Liver (tissue), 9 donors: Measurements from ENCODE around the gene OTOF. TPM values are rescaled to one million over a fixed set of nuclear protein-coding genes. Genes with fewer than 3 reads are reported as not detected.

Experiments
- DNase-seq: peaks from one replicate; pipeline ENCODE4 v3.0.0-alpha.2; 2017; ENCODE audit warnings: low spot score
- H3K27ac ChIP-seq, 2 donors: one replicate each; pipeline ENCODE4 v1.7.0; 2013; ENCODE audit warnings: inconsistent platforms in 2 of 2, low read length in 2 of 2, control low read depth in 1 of 2, low read depth in 1 of 2, mild to moderate bottlenecking in 1 of 2
- H3K27me3 ChIP-seq, 4 donors: one replicate each; pipeline versions ENCODE4 v1.6.1 to v1.7.0; 2013; ENCODE audit warnings: low read length in 3 of 4, inconsistent platforms in 1 of 4, mild to moderate bottlenecking in 1 of 4, moderate library complexity in 1 of 4; ENCODE audit not compliant: control insufficient read depth in 4 of 4, insufficient read depth in 4 of 4
- H3K36me3 ChIP-seq, 4 donors: one replicate each; pipeline versions ENCODE4 v1.6.1 to v1.7.0; 2013; ENCODE audit warnings: low read length in 3 of 4, mild to moderate bottlenecking in 3 of 4, low read depth in 1 of 4, moderate library complexity in 1 of 4; ENCODE audit not compliant: control insufficient read depth in 4 of 4, insufficient read depth in 3 of 4
- H3K4me1 ChIP-seq, 4 donors: one replicate each; pipeline versions ENCODE4 v1.6.1 to v1.7.0; 2013; ENCODE audit warnings: low read length in 3 of 4, mild to moderate bottlenecking in 3 of 4, moderate library complexity in 1 of 4; ENCODE audit not compliant: control insufficient read depth in 4 of 4, insufficient read depth in 4 of 4
- H3K4me3 ChIP-seq, 3 donors: one replicate each; pipeline versions ENCODE4 v1.6.1 to v1.7.0; 2013; ENCODE audit warnings: low read length in 3 of 3, control low read depth in 1 of 3, low read depth in 1 of 3, mild to moderate bottlenecking in 1 of 3
- H3K9ac ChIP-seq, 2 donors: one replicate each; pipeline ENCODE4 v1.7.0; 2013; ENCODE audit warnings: low read length in 2 of 2, mild to moderate bottlenecking in 2 of 2, moderate library complexity in 2 of 2, control low read depth in 1 of 2, low read depth in 1 of 2
- H3K9me3 ChIP-seq, 4 donors: one replicate each; pipeline versions ENCODE4 v1.6.1 to v1.7.0; 2013; ENCODE audit warnings: low read length in 3 of 4; ENCODE audit not compliant: control insufficient read depth in 4 of 4
- EGR1 ChIP-seq, 2 donors: IDR thresholded peaks; 2 replicates each; pipeline ENCODE4 v1.6.1; 2016 to 2018; ENCODE audit warnings: antibody characterized with exemption in 2 of 2, low read depth in 2 of 2
- FOXA1 ChIP-seq: IDR thresholded peaks from 2 replicates; pipeline ENCODE4 v1.6.1; 2016; ENCODE audit warnings: antibody characterized with exemption
- FOXA2 ChIP-seq: IDR thresholded peaks from 2 replicates; pipeline ENCODE4 v1.6.1; 2016; ENCODE audit warnings: antibody characterized with exemption
- GABPA ChIP-seq, 2 donors: IDR thresholded peaks in 1 of 2; conservative IDR thresholded peaks in 1 of 2; 2 replicates each; pipeline ENCODE4 v1.6.1; 2016; ENCODE audit warnings: antibody characterized with exemption in 2 of 2, mild to moderate bottlenecking in 1 of 2, moderate library complexity in 1 of 2
- HNF4A ChIP-seq, 2 donors: conservative IDR thresholded peaks; 2 replicates each; pipeline ENCODE4 v1.6.1; 2016; ENCODE audit warnings: antibody characterized with exemption in 2 of 2, mild to moderate bottlenecking in 2 of 2
- HNF4G ChIP-seq: IDR thresholded peaks from 2 replicates; pipeline ENCODE4 v1.6.1; 2016; ENCODE audit warnings: antibody characterized with exemption
- JUND ChIP-seq, 2 donors: IDR thresholded peaks; 2 replicates each; pipeline ENCODE4 v1.6.1; 2016; ENCODE audit warnings: antibody characterized with exemption in 2 of 2
- NR2F2 ChIP-seq: IDR thresholded peaks from 2 replicates; pipeline ENCODE4 v1.6.1; 2016; ENCODE audit warnings: antibody characterized with exemption
- RAD21 ChIP-seq, 2 donors: IDR thresholded peaks; 2 replicates each; pipeline ENCODE4 v1.6.1; 2016; ENCODE audit warnings: antibody characterized with exemption in 2 of 2, mild to moderate bottlenecking in 2 of 2
- RXRA ChIP-seq, 2 donors: IDR thresholded peaks; 2 replicates each; pipeline ENCODE4 v1.6.1; 2017 to 2018; ENCODE audit warnings: antibody characterized with exemption in 2 of 2, mild to moderate bottlenecking in 1 of 2
- SP1 ChIP-seq: IDR thresholded peaks from 2 replicates; pipeline ENCODE4 v1.6.1; 2018; ENCODE audit warnings: antibody characterized with exemption, mild to moderate bottlenecking
- TAF1 ChIP-seq: conservative IDR thresholded peaks from 2 replicates; pipeline ENCODE4 v1.6.1; 2016; ENCODE audit warnings: antibody characterized with exemption, mild to moderate bottlenecking
- YY1 ChIP-seq: IDR thresholded peaks from 2 replicates; pipeline ENCODE4 v1.6.1; 2016; ENCODE audit warnings: antibody characterized with exemption, mild to moderate bottlenecking
- WGBS: extraction: QIAGEN DNeasy Blood & Tissue Kit; methylation state at CpG from one replicate; pipeline ENCODE4 v1.1.7; 2013; 5-methylcytosine and 5-hydroxymethylcytosine counted together
- polyA plus RNA-seq, 2 donors: library from polyadenylated mRNA; stranded (reverse) in 1 of 2; unstranded in 1 of 2; fragments of 200-250 nt in 1 of 2; fragments of >200 nt in 1 of 2; fragmentation: Nextera tagmentation in 1 of 2; extraction: Ambion mirVana in 1 of 2; gene quantifications; one replicate each; pipeline versions ENCODE4 v1.2.1 to v1.2.3, GENCODE V29; 2013 to 2015
- total RNA-seq, 2 donors: library from RNA; depleted of rRNA; stranded (reverse); fragments of >200 nt; gene quantifications; one replicate each; pipeline ENCODE4 v1.2.3, GENCODE V29; 2014
- TF ChIP-seq, protein P1 (sequence below): IDR thresholded peaks from 2 replicates; pipeline ENCODE4 v1.6.1; 2016; ENCODE audit warnings: antibody characterized with exemption
- TF ChIP-seq, protein P2 (sequence below): IDR thresholded peaks from 2 replicates; pipeline ENCODE4 v1.6.1; 2016; ENCODE audit warnings: antibody characterized with exemption, mild to moderate bottlenecking
- TF ChIP-seq, protein P3 (sequence below): IDR thresholded peaks from 2 replicates; pipeline ENCODE4 v1.6.1; 2016; ENCODE audit warnings: antibody characterized with exemption
- TF ChIP-seq, protein P4 (sequence below): fragments of 150-350 bp; IDR thresholded peaks from 2 replicates; pipeline ENCODE4 v1.5.1; 2017; ENCODE audit warnings: improper control_type of control experiment, low read depth, low read length; ENCODE audit not compliant: missing input control
- TF ChIP-seq, protein P5 (sequence below): IDR thresholded peaks from 2 replicates; pipeline ENCODE4 v1.6.1; 2016; ENCODE audit warnings: antibody characterized with exemption
- donor health status: healthy.
- donor health status: healthy.
- donor health status: healthy.
- donor health status: healthy.
- donor health status: healthy.

Gene OTOF
- total and polyA plus RNA-seq, 4 donors, result 0.06 to 0.28 (median 0.07) TPM; not detected in 1

DNA sequence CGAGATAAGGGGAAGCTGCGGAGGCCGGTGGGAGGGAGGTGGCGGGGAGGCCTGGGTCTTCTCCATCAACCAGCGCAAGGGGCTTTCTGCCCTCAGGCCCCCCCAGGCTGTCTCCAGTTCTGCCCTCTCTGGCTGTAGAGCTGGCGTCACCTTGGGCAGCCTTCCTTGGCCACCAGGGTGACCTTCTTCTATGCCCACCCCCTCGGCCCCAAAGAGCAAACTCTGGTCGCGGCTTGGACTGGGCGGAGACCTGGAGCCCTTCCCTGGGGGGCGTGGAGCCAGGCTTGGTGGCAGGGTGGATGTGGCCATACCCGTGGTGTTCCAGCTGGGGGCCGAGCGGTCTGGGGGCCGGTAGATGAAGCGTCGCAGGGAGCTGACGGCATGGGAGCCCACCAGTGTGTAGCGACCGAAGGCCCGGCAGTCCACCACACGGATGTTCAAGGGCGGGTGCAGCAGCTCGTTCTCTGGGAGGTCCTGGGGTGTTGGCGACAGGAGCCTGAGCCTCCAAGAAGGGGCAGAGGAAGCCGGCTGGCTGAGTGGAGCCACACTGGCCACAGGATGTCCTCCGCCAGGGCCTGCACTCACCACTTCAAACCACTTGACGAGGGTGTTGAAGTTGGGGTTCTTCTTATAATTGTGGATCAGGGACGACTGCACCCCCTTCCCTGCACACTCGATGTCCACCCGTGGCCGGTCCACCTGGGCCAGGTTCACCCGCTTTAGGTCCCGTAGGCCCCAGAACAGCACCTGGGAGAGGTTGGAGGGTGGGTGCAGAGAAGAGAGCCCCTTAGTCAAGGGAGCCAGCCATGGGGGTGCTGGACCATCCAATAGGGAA, 4.9 kb downstream of the OTOF start:
- DNase-seq, result no peak
- 91% methylated on average over 34 of the region's 34 CpGs for WGBS
- H3K27ac ChIP-seq, result no peak overlapping the region

DNA sequence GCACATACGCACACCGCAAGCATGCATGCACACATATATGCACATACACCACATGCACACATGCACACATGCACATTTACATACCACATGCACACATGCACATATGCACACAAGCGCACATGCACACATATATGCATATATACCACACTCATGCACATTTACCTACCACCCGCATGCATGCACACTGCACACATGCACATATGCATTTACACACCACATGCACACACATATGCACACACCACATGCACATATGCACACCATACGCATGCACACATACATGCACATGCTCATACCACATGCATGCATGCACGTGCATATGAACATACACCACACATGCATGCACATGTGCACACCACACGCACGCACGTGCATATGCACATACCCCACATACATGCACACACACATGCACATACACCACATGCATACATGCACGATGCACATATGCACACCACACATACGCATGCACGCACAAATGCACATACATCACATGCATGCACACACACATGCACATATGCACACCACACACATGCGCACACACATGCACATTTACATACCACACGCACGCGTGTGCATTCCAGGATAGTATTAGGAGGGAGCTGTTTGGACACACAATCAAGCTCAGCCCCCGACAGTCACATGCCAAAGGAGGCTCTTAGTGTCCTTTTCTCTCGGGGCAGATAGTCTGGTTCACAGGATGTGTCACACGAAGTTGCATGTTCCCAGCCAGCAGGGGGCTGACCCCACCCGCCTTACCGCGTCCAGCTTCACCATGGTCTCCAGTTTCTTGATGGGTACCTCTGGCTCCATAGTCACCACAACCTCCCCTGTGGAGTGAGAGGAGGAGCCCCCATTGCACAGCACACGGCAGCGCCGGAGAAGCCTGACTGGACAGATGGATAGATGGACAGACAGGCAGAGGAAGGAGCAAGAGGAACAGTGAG, 5.9 kb downstream of the OTOF start:
- Histone ChIP-seq H3K4me1 (no peaks in the 10 kb centered on the region), H3K36me3 (no peaks in the 10 kb centered on the region), H3K4me3 (no peak overlapping the region), H3K9me3 (peaks cover 0 to 7% (median 3%) of the 10 kb centered on the region in 4 donors), H3K27me3 (no peaks in the 10 kb centered on the region), H3K27ac (no peak overlapping the region), H3K9ac (no peak overlapping the region)
- TF ChIP-seq RXRA (IDR thresholded peaks at IDR 0.05), result no peak
- no peak for TF ChIP-seq RAD21 (IDR thresholded peaks at IDR 0.05)
- no peak for TF ChIP-seq HNF4G
- TF ChIP-seq, protein P1, sequence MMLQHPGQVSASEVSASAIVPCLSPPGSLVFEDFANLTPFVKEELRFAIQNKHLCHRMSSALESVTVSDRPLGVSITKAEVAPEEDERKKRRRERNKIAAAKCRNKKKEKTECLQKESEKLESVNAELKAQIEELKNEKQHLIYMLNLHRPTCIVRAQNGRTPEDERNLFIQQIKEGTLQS, result no peak
- no peak for TF ChIP-seq GABPA (IDR thresholded peaks at IDR 0.05 in 1 of 2, conservative IDR thresholded peaks at IDR 0.05 in 1 of 2)
- TF ChIP-seq, protein P2, sequence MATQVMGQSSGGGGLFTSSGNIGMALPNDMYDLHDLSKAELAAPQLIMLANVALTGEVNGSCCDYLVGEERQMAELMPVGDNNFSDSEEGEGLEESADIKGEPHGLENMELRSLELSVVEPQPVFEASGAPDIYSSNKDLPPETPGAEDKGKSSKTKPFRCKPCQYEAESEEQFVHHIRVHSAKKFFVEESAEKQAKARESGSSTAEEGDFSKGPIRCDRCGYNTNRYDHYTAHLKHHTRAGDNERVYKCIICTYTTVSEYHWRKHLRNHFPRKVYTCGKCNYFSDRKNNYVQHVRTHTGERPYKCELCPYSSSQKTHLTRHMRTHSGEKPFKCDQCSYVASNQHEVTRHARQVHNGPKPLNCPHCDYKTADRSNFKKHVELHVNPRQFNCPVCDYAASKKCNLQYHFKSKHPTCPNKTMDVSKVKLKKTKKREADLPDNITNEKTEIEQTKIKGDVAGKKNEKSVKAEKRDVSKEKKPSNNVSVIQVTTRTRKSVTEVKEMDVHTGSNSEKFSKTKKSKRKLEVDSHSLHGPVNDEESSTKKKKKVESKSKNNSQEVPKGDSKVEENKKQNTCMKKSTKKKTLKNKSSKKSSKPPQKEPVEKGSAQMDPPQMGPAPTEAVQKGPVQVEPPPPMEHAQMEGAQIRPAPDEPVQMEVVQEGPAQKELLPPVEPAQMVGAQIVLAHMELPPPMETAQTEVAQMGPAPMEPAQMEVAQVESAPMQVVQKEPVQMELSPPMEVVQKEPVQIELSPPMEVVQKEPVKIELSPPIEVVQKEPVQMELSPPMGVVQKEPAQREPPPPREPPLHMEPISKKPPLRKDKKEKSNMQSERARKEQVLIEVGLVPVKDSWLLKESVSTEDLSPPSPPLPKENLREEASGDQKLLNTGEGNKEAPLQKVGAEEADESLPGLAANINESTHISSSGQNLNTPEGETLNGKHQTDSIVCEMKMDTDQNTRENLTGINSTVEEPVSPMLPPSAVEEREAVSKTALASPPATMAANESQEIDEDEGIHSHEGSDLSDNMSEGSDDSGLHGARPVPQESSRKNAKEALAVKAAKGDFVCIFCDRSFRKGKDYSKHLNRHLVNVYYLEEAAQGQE, result no peak
- TF ChIP-seq, protein P3, sequence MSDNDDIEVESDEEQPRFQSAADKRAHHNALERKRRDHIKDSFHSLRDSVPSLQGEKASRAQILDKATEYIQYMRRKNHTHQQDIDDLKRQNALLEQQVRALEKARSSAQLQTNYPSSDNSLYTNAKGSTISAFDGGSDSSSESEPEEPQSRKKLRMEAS, result no peak
- TF ChIP-seq NR2F2, result no peak
- TF ChIP-seq TAF1, result no peak
- no peak for TF ChIP-seq SP1
- TF ChIP-seq YY1, result no peak
- TF ChIP-seq FOXA1, result no peak
- TF ChIP-seq, protein P4, sequence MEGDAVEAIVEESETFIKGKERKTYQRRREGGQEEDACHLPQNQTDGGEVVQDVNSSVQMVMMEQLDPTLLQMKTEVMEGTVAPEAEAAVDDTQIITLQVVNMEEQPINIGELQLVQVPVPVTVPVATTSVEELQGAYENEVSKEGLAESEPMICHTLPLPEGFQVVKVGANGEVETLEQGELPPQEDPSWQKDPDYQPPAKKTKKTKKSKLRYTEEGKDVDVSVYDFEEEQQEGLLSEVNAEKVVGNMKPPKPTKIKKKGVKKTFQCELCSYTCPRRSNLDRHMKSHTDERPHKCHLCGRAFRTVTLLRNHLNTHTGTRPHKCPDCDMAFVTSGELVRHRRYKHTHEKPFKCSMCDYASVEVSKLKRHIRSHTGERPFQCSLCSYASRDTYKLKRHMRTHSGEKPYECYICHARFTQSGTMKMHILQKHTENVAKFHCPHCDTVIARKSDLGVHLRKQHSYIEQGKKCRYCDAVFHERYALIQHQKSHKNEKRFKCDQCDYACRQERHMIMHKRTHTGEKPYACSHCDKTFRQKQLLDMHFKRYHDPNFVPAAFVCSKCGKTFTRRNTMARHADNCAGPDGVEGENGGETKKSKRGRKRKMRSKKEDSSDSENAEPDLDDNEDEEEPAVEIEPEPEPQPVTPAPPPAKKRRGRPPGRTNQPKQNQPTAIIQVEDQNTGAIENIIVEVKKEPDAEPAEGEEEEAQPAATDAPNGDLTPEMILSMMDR, result no peak
- TF ChIP-seq FOXA2, result no peak
- TF ChIP-seq, protein P5, sequence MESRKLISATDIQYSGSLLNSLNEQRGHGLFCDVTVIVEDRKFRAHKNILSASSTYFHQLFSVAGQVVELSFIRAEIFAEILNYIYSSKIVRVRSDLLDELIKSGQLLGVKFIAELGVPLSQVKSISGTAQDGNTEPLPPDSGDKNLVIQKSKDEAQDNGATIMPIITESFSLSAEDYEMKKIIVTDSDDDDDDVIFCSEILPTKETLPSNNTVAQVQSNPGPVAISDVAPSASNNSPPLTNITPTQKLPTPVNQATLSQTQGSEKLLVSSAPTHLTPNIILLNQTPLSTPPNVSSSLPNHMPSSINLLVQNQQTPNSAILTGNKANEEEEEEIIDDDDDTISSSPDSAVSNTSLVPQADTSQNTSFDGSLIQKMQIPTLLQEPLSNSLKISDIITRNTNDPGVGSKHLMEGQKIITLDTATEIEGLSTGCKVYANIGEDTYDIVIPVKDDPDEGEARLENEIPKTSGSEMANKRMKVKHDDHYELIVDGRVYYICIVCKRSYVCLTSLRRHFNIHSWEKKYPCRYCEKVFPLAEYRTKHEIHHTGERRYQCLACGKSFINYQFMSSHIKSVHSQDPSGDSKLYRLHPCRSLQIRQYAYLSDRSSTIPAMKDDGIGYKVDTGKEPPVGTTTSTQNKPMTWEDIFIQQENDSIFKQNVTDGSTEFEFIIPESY, result no peak
- no peak for TF ChIP-seq JUND (IDR thresholded peaks at IDR 0.05)
- TF ChIP-seq HNF4A (conservative IDR thresholded peaks at IDR 0.05), result no peak
- no peak for TF ChIP-seq EGR1 (IDR thresholded peaks at IDR 0.05; ENCODE audit: low read depth in 2 of 2)
- DNase-seq, result no peak
- 84% methylated on average over 25 of the region's 25 CpGs for WGBS

More for the DNA sequence above, 4.9 kb downstream of the OTOF start:
- H3K9ac ChIP-seq, result no peak overlapping the region
- no peak for TF ChIP-seq HNF4G
- no peaks in the 10 kb centered on the region for H3K36me3 ChIP-seq
- H3K9me3 ChIP-seq, result peaks cover 0 to 7% (median 3%) of the 10 kb centered on the region in 4 donors
- H3K4me3 ChIP-seq, result no peak overlapping the region
- no peaks in the 10 kb centered on the region for H3K27me3 ChIP-seq
- H3K4me1 ChIP-seq, result no peaks in the 10 kb centered on the region
